ENCODE measurements around the gene PLXDC2. TPM values are rescaled to one million over a fixed set of nuclear protein-coding genes. Genes with fewer than 3 reads are reported as not detected.

Gene PLXDC2
- total RNA-seq, 1 experiment from 2014 or later = 0.21 TPM

- ChIA-PET CTCF (no interaction called here), POLR2A (no interaction called here)
- H3K4me3 ChIP-seq (ENCODE audit: low read depth in 2 of 2, low read length in 2 of 2) = no peak overlapping the region
- H3K9me3 ChIP-seq (ENCODE audit: control insufficient read depth, insufficient read depth, low read depth, low read length) = no peaks in the 10 kb centered on the region
- in situ Hi-C loops (cut with HindIII; ENCODE audit: low pct_unique_long_range_greater_than_20kb, low sequenced_read_pairs) = no loop called here
- DNase-seq (ENCODE audit: low read depth, low spot score) (no peak), ATAC-seq (no peak)
- no TSS peak for BruUV-seq (replicated peaks)
- H3K27me3 ChIP-seq (ENCODE audit: control insufficient read depth, insufficient read depth, low read length) = no peaks in the 10 kb centered on the region
- no peak overlapping the region for H3K27ac ChIP-seq (ENCODE audit: low read length)
- no peaks in the 10 kb centered on the region for H3K36me3 ChIP-seq (ENCODE audit: control insufficient read depth, insufficient read depth, low read length)
- TF ChIP-seq POLR2AphosphoS5 (IDR thresholded peaks at IDR 0.05; ENCODE audit: low read depth, low read length) = no peak
- no peak for TF ChIP-seq SIN3A (IDR thresholded peaks at IDR 0.05; ENCODE audit: borderline replicate concordance, insufficient read depth, low read depth, low read length)
- no peak for TF ChIP-seq TCF7L2 (IDR thresholded peaks at IDR 0.05; ENCODE audit: low read depth, low read length)
- TF ChIP-seq CTCF (IDR thresholded peaks at IDR 0.05) = no peak
- no peak for TF ChIP-seq REST (IDR thresholded peaks at IDR 0.05; ENCODE audit: insufficient read depth in 1 of 2, low read depth in 2 of 2, low read length in 1 of 2)
- intact Hi-C loops (cut with micrococcal nuclease; ENCODE audit: unreplicated experiment) = no loop called here
- H3K4me1 ChIP-seq (ENCODE audit: control insufficient read depth, insufficient read depth, low read length) = no peaks in the 10 kb centered on the region
These were observed 412.5 kb downstream of the PLXDC2 start for GRCh38 chr10:20228729-20229128.

- H3K4me3 ChIP-seq (ENCODE audit: low read depth in 2 of 2, low read length in 2 of 2) = no peak overlapping the region
- H3K4me1 ChIP-seq (ENCODE audit: control insufficient read depth, insufficient read depth, low read length) = no peaks in the 10 kb centered on the region
- intact Hi-C loops (cut with micrococcal nuclease; ENCODE audit: unreplicated experiment) = no loop called here
- ChIA-PET CTCF (no interaction called here), POLR2A (no interaction called here)
- no peak overlapping the region for H3K27ac ChIP-seq (ENCODE audit: low read length)
- in situ Hi-C loops (cut with HindIII; ENCODE audit: low pct_unique_long_range_greater_than_20kb, low sequenced_read_pairs) = no loop called here
- no peak for DNase-seq (ENCODE audit: low read depth, low spot score)
- no TSS peak for BruUV-seq (replicated peaks)
- TF ChIP-seq TCF7L2 (IDR thresholded peaks at IDR 0.05; ENCODE audit: low read depth, low read length) = no peak
- TF ChIP-seq CTCF (IDR thresholded peaks at IDR 0.05) = no peak
- TF ChIP-seq SIN3A (IDR thresholded peaks at IDR 0.05; ENCODE audit: borderline replicate concordance, insufficient read depth, low read depth, low read length) = no peak
- TF ChIP-seq REST (IDR thresholded peaks at IDR 0.05; ENCODE audit: insufficient read depth in 1 of 2, low read depth in 2 of 2, low read length in 1 of 2) = no peak
- no peak for TF ChIP-seq POLR2AphosphoS5 (IDR thresholded peaks at IDR 0.05; ENCODE audit: low read depth, low read length)
- no peak for ATAC-seq
- H3K36me3 ChIP-seq (ENCODE audit: control insufficient read depth, insufficient read depth, low read length) = no peaks in the 10 kb centered on the region
- no peaks in the 10 kb centered on the region for H3K9me3 ChIP-seq (ENCODE audit: control insufficient read depth, insufficient read depth, low read depth, low read length)
- H3K27me3 ChIP-seq (ENCODE audit: control insufficient read depth, insufficient read depth, low read length) = no peaks in the 10 kb centered on the region
These were observed 416.0 kb downstream of the PLXDC2 start for GRCh38 chr10:20232079-20232705.

Measured in Panc1 (cell line).